HG03469 (cell line): ENCODE data around the gene TCF7L1.
"Not testable (repeated sequence)": the region's sequence is repeated elsewhere in the genome, so short reads cannot be mapped to it uniquely, and the experiment has no call there.

Source experiments
- ATAC-seq: cut with Tn5 transposase; IDR thresholded peaks from one replicate; pipeline ENCODE4 v1.9.1; 2021; ENCODE audit warnings: mild to moderate bottlenecking, moderate library complexity, moderate number of reproducible peaks; ENCODE audit not compliant: unreplicated experiment

Gene TCF7L1

DNA sequence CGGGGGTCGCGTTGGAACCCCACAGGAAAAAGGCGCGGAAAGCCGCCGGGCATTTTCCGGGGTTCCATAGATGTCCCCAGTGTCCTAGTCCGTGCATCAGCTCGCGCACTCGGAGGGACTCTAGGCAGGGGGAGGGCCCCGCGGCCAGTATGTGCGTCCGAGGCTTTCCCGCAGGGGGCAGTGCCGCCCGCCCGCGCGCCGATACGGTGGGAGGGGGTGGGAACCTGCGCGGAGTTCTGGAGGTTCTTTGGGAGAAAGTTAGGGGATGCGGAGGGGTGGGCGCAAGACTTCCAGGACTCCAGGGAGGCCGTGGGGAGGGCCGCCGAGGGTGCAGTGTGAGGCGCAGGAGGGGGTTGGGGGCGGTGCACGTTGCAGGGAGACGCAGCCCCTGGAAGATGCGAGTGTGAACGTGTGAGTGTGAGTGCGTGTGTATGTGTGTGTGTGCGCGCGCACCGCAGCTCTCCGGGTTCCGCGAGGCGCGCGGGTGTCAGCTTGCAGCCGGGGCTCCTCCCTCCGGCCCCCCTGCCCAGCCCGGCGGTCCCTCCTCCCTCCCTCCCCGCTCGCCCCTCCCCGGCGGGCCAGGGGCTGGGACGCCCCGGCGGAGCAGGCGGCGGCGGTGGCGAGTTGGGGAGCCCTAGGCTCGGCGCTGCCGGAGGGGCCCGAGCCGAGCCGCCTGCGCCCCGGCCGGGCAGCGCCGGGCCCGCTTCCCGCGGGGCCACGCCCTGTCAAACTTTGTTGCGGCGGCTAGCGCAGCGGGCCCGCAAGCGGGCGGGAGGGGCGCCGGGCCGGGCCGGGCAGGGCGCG lies at the start of gene TCF7L1:
TCF7L1 (plus strand) TSS at position 559 of the 804 bp plus-strand sequence. CDS start 293 bp downstream, outside the sequence.
- ATAC-seq, result no peak

DNA sequence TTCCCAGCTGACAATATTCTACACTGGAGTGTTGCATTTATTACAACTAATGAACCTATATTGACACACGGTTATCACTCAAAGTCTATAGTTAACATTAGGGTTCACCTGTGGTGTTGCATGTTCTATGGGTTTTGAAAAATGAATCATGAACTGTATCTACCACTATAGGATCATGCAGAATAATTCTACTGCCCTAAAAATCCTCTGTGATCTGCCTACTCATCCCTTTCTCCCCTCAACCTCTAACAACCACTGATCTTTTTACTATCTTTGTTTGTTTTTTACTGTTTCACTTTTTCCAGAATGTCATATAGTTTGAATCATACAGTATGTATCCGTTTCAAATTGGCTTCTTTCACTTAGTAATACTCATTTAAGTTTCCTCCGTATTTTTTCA lies 47.6 kb upstream of the TCF7L1 start:
- no peak for ATAC-seq

DNA sequence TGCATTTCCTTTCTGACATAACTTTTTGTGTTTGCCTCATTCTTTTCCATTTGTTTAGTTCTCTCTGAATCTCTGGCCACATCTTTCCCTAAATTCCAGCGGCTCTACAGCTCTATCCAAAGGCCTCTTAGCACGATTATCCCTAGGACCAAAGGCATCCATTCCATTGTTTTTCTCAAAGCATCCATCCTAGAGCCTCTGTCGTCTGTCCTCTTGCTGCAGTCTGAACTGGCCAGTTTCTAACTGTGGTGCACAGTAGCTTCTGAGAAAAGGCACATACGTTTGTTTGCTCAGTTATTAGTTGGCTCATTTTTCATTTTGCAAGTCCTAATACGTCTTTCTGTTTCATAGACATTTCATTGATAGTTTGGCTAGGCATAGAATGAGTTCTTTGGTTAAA lies 45.7 kb upstream of the TCF7L1 start:
- no peak for ATAC-seq

DNA sequence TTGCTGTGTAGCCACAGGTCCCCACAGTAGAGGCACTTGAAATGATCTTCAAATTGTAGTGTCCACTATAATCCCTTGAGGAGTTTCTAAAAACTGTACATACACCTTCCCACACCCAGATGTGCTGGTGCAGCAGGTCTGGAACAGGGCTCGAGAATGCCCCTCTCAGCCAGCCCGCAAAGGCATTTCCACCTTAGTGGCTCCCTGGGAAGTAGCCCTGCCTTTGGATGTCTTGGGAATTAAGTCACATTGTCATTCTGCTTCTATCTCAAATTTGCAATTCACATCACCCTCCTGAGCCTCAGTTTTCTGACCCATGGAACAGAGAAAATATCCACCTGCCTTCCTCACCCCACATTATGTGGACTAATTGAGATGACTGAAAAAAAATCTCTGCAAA lies 44.3 kb upstream of the TCF7L1 start:
- no peak for ATAC-seq

- no peak for ATAC-seq
These were observed 43.6 kb upstream of the TCF7L1 start for GRCh38 chr2:85089585-85089984.

DNA sequence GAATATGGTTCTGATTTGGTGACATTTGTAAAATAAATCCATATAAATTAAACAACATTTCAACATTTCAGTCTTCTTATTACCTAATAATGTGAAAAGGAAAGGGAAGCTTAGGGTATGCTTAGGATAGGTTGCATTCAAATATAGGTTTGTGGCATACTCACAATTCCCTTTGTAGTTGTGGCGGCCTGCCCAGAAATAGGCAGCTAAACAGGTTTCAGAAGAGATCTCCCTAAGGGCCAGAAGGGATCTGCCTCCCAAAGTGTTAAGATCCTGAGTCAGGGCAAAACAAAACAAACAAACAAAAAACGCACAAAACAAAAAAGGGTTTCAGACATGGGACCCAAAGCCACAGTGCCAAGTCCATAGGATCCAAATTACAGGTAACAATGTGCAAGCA lies 41.4 kb upstream of the TCF7L1 start:
- ATAC-seq, result no peak

- no peak for ATAC-seq
These were observed 38.1 kb upstream of the TCF7L1 start for GRCh38 chr2:85095094-85095493.

- ATAC-seq, result no peak
These were observed 36.6 kb upstream of the TCF7L1 start for GRCh38 chr2:85096616-85097015.

- ATAC-seq, result no peak
These were observed 29.0 kb upstream of the TCF7L1 start for GRCh38 chr2:85104228-85104627.

GRCh38 chr2:85106489-85107180 lies 26.6 kb upstream of the TCF7L1 start:
- no peak for ATAC-seq

GRCh38 chr2:85110991-85111560 lies 22.1 kb upstream of the TCF7L1 start:
- no peak for ATAC-seq

DNA sequence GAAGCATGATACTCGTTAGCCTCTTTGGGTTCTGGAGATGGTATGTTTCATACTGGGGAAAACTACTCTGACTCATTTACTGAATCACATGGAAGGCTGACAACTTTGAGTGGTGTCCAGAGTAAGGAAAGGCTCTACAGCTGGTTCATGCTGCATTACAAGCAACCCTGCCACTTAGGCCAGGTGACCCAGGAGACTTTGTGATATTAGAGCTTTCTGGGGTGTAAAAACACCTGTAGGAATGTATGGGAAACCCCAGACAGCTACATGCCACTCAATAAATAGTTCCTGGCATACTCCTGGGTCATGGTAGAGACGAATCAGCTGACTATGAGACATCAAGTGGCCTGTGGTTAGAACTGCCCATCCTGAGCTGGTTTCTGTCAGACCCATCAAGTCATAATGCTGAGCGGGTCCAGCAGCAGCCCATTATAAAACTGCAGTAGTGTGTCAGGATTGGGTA lies 21.3 kb upstream of the TCF7L1 start:
- no peak for ATAC-seq

GRCh38 chr2:85112906-85113625 lies 20.1 kb upstream of the TCF7L1 start:
- ATAC-seq, result no peak

DNA sequence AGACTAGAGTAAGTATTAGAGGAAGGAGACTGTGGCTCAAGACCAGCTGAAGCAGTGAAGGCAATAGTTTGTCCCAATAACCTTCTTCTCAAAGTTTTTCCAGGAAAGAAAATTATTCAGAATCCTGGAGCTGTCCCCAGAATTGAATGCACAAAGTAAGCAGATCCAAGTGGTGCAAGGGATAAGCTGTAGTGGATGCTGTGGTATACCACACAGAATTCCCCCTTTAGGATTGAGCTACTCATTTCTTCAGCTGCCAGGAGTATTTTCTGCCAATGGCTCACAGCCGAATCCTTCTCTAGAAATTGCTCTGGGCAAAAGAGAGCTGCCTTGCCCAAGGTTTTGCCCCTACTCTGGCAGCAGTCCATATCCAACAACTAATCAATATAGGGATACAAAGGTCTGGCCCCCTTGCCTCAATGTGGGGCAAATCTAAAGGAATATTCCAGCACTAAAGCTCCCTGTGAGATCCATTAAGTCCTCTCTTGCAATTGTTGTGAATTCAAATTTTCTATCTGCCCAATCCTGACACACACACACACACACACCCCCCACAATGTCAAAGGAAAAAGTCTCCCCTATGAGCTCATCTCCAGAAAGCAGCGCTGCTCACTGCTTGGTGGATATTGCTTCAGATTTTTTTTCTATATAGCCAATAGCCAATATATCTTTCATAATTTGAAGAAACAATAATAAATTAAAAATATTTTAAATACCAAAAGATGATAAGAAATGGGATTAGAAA lies 18.4 kb upstream of the TCF7L1 start:
- no peak for ATAC-seq

GRCh38 chr2:85116207-85116606 lies 17.0 kb upstream of the TCF7L1 start:
- ATAC-seq, result no peak

- ATAC-seq, result no peak
These were observed 13.3 kb upstream of the TCF7L1 start for GRCh38 chr2:85119900-85120299.

DNA sequence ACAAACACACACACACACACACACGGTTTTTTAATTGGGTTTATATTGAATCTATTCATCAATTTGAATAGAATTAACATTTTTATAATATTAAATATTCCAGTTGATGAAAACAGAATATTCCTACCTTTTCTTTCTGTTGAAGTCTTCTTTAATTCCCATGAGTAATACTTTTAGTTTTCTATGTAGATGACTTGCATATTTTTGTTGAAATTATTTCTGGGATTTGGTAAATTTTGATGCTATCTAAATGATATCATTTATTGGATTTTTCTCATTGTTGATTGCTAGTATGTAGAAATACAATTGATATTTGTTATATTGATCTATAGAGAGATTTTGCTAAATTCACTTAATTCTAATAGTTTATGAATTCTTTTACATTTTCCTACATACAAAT lies 12.8 kb upstream of the TCF7L1 start:
- no peak for ATAC-seq

GRCh38 chr2:85126462-85126861 lies 6.7 kb upstream of the TCF7L1 start:
- ATAC-seq, result not testable (repeated sequence)

DNA sequence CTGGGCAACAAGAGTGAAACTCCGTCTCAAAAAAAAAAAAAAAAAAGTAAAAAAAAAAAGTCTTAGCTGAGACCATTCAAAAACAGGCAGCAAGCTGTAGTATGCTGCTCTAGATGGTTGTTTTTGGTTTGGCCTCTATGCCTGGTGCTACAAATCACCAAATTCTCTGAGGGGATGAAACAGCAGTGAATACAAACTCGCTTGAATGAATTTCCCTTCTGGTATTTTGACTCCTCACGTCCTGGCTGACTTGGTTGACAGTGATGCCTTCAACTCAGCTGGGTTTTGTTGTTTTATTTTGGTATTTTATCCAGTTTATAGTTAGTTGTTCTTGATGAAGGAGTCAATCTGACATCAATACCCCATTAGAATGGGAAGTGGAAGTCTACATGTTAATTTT lies 3.3 kb upstream of the TCF7L1 start:
- ATAC-seq, result no peak

DNA sequence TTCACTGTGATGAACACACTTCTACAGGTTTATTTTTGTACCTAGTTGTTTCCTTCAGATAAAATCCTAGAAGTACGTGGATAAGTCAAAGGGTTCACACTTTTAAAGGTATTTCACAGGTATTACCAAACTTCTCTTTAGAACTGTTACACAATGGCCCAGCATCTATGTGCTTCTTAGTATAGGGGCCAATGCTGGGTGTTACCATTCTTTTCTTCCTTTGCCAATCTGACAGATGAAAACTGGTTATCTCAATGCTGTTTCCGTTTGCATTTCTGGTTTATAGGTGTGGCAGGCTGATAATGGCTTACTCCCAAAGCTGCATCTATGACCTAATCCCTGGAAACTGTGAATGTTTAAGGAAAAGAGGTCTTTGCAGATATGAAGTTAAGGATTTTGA lies 2.8 kb upstream of the TCF7L1 start:
- ATAC-seq, result no peak

DNA sequence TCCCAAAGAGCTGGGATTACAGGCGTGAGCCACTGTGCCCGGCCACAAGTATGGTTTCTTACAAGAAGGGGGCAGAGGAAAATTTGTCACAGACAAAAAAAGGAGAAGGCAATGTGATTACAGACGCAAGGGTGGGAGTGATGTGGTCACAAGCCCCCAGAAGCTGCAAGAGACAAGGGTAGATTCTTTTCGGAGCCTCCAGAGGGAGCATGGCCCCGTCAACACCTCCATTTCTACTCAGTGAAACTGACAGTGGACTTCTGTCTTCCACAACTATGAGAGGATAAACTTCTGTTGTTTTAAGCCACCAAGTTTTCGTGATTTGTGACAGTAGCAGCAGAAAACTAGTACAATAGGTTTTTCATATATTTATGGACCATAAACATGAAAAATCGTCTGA lies 2.1 kb upstream of the TCF7L1 start:
- ATAC-seq, result no peak
